HG02759 (cell line): ENCODE measurements around the gene TMPRSS13.
"Not testable (repeated sequence)": the region's sequence is repeated elsewhere in the genome, so short reads cannot be mapped to it uniquely, and the experiment has no call there.

Experiments
- ATAC-seq: cut with Tn5 transposase; IDR thresholded peaks from one replicate; pipeline ENCODE4 v1.9.1; 2021; ENCODE audit warnings: mild to moderate bottlenecking, moderate library complexity; ENCODE audit not compliant: unreplicated experiment

The TMPRSS13 gene

DNA sequence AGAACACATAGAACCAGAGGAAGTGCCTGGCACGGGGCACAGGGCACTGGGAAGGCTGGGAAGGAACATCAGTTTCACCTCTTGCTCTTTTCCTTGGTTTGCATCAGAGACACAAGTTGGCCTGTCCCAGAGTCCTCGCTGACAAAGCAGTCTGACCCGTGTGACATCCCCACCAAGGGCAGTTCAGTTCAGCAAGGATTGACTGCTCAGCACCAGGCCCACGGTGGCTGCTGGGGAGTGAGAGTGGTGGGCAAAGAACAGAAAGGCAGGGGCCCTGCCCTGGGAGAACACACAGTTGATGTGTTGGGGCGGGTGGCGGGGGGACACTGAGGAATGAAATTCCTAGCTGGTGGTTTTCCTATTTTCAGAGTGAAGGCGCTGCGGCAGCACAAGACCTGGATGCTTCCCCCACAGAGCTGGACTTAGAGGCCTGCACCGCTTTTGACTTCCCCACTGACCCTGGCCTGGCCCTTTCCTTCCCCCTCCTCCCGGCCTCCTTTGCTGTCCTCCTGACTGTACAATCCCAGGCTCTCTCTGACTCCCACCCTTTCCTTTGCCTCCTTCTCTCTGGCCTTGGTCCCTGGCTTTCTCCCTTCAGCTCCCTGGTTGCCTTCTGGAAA lies 2.2 kb upstream of the TMPRSS13 start:
- ATAC-seq, result no peak

DNA sequence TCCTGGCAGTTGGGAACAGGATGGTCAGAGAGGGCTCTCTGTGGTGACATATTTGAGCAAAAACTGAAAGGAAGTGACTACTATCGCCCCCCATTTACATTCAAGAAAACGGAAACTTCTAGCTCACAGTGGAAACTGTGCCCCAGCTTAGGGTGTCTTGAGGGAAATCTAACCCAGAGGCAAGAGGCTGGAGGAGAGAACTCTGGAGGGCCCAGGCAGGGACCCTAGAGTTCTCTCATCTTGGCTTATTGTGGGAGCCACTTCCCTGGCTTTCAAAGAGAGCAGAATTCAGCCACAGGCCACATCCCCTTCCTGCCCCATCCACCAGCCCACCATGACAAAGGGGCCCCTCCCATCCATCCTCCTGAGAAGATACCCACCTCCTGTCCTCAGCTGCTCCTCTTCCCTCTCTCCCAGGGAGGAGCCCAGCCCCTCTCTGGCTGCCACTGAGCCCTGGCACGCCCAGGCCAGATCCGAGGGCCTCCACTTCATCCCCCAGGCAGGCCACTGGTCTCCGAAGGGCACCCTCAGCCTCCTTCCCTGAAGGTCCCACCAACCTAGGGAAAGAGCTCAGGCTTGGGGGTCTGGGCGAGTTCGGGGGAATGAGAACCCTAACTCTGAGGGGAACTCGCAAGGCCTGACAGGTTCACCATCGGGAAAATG lies 1.6 kb upstream of the TMPRSS13 start:
- ATAC-seq, result no peak

DNA sequence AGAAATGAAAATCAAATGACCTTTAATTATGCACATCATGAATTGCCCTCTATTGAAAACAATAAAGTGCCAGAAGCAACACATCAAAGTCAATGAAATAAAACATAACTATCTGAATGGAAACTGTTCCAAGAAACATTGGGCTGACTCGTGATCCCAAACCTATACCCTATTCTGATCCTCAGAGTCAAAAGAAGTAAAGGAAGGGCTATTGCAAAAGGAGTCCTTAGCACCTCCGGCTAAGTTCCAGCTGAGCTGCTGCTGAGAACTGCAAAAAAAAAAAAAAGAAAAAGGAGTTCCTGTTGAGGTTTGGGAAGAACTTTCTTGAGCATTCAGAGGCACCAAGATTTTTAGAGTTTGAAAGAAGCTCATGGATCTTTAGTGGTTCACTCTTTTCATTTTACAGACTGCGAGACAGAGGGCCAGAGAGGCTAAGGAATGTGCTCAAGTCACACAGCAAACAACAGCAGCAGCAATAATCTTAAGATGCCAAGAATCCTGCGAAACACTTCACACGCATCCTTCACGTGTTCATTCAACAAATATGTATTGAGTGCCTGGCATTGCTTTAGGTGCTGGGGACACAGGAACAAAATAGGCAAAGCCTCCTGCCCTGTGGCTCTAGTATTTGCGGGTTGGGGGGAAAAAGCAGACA lies 841 bp upstream of the TMPRSS13 start:
- no peak for ATAC-seq

DNA sequence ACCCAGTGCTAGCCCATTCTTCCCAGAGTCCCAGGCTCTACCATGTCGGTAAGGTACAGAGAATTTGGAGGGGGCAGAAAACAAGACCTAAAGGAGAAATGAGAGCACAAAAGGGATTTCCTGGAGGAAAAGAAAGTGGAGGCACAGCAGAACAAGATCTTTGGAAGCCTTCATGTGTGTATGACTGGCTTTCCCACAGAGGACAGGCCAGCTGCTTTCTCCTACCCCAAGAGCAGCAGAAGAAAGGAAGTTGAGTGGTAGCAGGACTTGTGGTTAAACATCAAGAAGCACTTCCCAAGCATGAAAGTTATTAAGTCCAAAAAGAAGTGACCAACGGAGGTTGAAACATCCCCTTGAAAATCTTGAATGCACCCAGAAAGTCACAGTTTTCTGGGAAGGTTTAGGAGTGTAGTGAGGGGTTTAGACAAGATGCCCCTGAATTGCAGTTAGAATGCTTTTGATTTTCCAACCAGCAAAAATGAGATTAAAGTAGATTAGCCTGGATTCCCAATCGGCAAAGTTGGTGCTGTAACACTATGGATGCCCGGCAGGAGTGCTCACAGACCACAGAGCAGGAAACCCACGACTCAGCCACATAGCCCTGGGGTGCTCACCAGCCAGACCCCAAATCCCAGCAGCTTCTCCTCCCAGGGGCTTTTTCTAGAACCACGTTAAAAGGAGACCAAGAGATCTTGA lies 608 bp downstream of the TMPRSS13 start:
- ATAC-seq, result no peak

DNA sequence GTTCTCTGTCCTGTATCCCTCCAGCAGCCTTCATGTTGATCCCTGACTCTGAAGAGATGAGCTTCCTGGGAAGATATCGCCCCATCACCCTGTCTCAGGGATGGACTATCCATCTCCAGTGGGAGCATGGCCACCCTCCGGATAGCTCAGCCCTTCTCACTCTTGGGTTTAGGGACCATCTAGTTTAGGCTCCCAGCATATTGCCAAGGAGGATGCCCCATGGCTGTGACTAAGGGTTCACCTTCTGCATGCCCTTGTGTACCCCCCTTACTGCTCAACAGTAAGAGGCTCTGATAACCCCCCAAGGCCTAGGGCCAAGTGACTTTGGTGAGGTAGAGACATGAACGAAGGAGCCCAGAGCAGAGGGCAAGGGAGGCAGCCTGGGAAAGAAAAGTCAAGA lies 1.3 kb downstream of the TMPRSS13 start:
- no peak for ATAC-seq

DNA sequence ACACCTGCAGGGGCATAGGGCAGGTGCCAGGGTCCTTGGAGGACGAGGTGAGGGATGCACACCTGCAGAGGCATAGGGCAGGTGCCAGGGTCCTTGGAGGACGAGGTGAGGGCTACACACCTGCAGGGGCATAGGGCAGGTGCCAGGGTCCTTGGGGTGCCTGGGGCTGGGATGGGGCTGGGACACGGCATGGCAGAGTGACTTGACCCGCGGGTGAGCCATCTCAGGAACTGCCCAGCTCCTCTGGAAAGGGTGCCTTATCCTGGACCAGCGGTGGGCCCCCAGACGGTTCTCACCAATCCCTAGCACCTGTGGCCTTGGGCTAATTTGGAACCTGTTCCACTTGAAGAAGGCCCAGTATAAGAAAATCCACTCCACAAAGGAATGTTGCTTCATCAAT lies 3.0 kb downstream of the TMPRSS13 start:
- not testable (repeated sequence) for ATAC-seq

DNA sequence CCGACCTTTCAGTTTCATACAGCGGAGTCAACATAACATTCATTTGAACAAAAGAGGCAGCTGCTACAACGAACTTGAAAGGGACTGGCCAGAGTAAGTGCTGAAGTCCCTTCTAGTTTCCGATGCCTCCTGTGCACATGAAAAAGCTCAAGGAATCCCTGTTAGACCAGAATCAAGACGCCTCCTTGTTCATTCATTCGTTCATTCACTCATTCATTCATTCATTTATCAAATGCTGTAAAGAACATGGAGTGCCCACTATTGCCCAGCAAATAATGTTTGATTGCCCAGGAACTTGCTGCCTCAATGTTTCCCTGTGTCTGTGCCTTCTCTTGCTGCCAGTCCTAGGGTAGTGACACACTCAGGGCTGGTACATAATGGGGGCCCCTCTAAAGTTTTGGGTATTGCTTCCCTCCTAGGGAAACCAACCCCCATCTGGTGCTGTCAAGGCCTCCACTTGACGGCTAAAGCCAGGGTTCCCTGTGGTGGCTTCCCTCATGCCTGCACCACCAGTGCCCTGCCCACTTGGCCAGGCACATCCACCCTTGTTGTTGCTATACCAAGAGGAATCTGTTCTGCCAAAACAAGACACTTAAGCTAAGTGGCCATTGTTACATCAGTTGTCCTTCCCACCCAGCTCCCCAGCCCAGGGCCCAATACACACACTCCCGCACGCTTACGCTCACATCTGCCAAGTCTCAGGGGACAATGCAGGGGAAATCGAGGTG lies 3.8 kb downstream of the TMPRSS13 start:
- no peak for ATAC-seq

DNA sequence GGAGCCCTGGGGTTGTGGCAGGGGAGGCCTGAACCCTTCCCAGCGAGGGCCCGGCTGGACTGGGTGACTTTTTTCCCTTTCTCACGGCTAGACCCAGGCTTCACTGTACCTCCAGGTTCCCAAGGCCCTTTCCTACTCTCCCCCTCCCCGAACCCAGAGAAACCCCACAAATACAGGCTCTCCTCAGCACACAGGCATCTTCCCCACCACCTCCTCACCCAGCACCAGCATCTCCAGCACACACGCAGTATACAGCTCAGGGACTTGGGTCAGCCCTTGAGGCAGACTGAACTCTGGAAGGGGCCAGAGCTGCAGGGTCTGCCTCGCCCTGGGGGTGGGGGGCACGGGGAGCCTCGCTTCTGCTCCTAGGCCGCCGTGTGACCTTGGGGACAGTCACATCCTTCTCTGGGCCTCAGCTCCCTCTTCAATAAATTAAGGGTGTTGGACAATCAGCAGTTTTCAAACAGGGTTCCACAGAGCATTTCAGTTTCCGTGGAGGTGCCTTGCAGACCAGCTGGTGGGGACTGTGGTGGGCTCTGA lies 4.5 kb downstream of the TMPRSS13 start:
- no peak for ATAC-seq

DNA sequence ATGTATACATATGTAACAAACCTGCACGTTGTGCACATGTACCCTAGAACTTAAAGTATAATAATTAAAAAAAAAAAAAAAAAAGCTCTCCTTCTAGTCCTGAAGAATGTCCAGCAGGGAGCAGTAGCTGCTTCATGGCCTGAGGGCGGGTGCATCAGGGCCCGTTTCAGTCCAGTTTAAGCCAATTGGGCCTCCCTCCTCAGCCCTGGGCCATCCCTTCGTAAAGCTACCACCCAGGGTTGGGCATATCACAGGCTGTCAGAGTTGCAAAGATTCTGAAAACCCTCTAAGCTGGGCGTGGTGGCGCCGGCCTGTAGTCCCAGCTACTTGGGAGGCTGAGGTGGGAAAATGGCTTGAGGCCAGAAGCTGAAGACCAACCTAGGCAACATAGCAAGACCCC lies 5.4 kb downstream of the TMPRSS13 start:
- ATAC-seq, result no peak

DNA sequence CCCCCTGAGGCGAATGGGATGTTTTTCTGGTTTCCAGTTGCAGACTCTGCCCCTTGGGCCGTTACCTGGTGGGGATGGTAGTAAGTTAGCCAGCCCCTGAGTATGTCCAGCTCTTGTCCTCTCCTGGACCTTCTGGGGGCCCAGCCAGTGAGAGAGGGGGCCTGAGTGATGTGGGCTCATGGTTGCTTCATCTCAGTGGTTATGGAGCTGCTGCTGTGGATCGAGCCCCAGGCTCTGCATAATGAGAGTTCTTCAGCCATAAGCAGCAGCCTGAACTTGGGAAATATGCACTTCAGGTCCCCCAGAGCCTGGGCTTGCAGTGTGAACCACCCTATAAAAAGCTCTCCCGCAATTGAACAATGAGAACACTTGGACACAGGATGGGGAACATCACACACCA lies 5.9 kb downstream of the TMPRSS13 start:
- ATAC-seq, result no peak

DNA sequence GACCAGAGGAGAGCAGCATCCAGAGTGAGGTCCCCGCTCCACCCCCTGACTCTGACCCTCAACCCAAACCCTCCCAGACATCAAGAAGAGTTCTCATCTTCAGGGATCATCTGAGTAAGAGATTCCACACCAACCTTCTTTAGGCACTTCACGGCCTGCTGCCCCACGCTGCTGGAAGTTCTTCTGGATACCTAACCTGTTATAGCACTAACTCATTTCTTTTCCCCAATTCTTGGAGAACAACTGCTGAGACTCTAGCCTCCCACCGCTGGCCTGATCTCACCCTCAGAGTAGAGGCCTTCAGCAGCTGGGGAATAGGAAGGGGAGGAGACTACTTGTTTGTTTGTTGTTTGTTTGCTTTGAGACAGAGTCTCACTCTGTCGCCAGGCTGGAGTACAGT lies 7.3 kb downstream of the TMPRSS13 start:
- no peak for ATAC-seq

DNA sequence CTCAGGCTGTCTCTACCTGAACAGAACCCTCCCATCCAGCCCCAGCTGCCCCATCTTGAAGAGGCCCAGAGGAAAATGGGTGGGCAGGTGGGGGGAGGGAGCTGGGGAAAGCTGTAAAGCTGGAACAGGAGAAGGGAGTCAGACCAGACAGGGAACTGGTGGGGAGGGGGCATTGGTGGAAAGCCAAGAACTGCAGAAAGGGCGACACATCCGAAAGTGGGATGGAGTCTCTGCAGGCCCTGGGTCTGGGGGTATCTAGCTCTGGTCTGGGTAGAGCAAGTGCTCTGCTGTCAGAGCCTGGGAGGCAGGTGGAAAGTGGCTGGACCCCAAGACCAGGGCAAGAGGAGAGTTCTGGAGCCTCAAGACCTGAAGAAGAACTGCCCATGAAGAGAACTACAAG lies 7.7 kb downstream of the TMPRSS13 start:
- no peak for ATAC-seq

DNA sequence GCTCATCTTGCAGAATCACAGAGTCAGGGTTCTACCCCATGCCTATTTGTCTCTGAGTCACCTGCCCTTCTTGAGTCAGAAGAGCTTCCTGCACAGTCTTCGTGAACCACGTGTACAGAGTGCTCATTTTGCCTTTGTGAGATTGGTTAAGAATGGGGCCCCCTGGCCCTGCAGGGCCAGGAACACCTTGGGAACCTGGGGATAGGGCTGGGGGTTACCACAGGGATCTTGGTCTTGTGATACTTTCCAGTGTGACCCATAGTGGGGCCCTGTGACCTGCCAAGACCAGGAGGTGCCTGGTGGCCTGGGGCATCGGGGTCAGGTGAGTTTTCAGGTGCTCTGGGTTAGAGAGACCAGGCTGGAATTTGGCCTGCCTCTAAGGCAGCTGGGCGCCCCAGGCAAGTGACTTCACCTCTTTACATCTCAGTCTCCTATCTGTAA lies 9.4 kb downstream of the TMPRSS13 start:
- no peak for ATAC-seq

DNA sequence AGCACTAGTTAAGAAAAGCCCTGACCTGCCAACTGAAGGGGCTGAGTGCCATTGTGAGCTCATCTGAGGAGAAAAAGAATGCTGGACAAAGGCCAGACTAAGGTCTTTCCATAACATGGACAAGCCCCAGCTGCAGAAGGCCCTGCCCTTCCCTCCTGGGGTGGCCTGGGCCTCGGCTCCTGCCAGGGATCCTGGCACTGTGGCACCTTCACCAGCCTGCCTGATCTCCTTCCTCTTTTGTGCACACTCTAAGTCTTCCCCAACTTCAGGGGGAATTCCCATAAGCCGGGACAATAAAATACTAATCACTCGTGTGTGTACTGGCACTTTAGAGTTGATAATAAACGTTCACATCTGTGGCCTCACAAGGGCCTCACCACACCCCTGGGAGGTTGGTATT lies 9.9 kb downstream of the TMPRSS13 start:
- no peak for ATAC-seq

DNA sequence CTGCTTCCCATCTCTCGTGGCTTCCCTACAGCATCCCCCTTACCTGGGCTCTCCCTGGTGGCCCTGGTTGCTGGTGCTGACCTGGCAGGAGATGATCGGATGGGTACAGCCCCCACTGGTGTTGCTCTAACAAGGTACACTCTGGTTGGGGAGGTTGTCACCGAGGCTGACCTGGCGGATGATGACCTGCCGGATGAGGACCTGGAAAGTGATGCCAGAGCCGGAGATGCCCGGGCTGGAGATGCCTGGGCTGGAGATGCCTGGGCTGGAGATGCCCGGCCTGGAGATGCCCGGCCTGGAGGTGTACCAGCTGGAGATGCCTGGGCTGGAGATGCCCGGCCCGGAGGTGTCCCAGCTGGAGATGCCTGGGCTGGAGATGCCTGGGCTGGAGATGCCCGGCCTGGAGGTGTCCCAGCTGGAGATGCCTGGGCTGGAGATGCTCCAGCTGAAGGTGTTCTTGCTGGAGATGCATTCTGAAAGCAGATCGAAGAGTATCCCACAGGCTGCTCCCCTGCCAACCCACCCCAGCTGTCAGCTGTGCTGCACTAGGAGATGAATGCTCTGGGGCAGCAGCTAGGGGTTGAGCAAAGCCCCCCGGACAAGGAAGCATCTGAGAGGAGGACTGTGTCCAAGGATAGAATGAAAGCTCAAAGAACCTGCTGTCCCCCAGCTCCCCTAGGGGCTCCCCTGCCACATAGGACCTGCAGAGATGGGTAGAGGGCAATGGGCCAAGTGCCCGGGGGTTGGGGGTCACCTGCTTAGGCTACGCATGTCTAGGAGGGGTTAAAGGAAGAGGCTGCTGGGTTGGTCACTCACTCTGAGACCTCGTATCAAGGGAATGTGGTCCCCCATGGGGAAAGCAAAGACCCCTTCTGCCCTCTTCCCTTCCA lies 10.6 kb downstream of the TMPRSS13 start:
- no peak for ATAC-seq

DNA sequence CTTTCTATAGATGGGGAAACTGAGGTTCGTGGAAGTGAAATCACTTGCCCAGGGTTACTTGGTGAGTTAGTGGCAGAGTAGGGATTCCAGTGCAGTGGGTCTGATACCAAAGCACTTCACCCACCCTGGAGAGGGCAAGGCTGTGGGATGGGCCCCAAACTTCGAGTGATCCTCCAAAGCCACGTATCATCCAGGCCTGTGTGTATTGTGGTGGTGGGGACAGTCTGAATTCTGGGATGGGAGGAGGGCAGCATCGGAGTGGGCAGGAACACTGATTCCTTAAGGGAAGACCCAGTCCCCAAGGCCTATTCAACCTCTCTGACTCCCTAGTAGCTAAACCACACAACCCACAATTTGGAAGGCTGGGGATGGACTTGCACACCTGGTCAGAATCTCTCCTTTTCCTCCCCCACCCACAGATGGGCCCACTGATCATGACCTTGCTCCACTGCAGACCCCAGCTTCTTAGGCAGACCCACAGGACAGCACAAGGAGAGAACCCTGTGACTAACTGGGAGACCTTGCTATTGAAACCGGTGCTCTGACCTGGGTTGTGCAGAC lies 11.5 kb downstream of the TMPRSS13 start:
- ATAC-seq, result no peak

DNA sequence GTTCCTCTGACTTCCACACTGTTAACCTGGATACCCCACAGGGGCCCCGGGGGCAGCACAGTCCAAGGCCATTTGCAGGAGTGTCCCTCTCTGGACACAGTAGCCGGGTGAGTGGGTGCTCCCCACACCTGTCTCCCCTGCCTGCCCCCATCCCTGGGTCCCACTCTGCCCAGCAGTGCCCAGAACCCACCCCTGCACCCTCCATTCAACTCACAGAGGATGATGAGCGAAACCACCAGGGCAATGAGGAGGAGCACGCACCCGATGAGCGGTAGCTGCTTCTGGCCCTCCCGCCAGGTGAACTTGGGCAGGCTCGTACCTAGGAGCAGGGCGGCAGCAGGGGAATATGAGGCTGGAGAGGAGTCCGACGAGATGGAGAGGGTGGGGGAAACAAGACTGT lies 12.2 kb downstream of the TMPRSS13 start:
- ATAC-seq, result no peak

DNA sequence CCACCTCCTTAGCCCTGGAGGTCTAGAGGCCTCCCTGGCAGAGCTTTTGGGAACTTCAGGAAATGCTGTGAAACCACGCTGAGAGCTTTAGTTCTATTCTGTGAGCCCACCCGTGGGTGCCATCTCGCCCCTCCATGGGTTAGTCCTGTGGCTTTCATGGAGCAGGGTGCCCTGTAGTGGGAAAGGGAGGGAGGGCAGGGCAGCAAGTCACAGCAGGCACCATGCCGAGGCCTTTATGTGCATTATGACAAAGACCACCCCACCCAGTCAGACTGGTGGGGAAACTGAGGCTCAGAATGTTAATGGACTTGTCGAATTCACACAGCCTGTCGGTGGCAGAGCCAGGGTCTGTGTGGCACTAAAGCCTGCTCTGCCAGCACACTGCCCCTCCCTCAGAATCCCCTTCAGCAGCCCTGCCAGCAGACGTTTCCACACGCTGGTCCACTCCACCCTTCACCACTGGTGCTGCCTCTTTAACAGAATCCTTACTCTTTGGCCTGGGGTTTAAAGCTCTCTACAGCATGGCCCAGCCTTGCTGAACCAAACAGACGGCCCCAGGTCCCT lies 13.4 kb downstream of the TMPRSS13 start:
- ATAC-seq, result no peak

DNA sequence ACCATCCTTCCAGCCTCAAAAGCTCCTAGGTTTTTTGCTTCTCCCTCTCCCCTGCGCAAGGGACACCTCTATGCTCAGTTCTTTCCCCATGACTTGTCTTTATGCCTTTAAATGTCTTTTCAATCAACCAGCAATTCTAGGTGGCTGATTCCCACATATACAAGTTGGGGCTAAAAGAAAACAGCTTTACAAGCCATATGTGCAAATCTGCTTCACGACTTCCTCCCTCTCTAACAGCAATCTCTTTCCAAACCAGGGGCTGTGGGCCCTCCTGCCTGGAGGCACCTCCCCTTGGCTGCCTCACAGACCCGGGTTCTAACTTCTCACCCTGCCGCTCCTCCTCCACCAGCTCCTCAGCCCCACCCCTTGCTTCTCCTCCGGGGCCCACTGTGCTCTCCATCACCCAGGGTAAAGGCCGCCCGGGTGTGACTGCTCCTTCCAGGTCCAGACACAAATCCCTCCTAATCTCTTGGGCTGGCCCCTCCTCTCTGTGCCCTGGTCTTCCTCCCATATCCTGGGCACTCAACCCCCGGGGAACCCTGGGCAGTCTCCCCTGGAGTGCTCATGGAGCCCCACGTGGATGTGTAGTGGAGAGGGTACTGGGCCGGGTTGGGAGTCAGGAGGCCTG lies 14.1 kb downstream of the TMPRSS13 start:
- ATAC-seq, result no peak
